ENCODE results near the gene CARD19. TPM values are rescaled to one million over a fixed set of nuclear protein-coding genes. Genes with fewer than 3 reads are reported as not detected.

The CARD19 gene
- total and polyA plus RNA-seq, 7 experiments from 2014 or later = 43.0 to 90.0 (median 59.2) TPM

- CTCF ChIA-PET = interaction anchor here (0.7 to 0.8 kb wide), 3 partner anchors 51 to 59 kb away, joined by 3 to 7 read pairs (median 5); no protein-coding TSS in a partner anchor
- POLR2A ChIA-PET = interaction anchor here (0.9 to 5.8 kb wide), 3 partner anchors 9 to 51 kb away, joined by 3 to 60 read pairs (median 3); no protein-coding TSS in a partner anchor
- intact Hi-C loops (cut with micrococcal nuclease) = no loop called here
- peaks cover 0 to 81% (median 35%) of the 10 kb centered on the region in 3 experiments for H3K36me3 ChIP-seq (ENCODE audit: control insufficient read depth in 2 of 3, insufficient read depth in 3 of 3, low read length in 3 of 3)
- Mint-ChIP-seq H3K27me3 (no peaks in the 10 kb centered on the region), H3K27ac (peak overlapping the region in 5 of 9 donors; percentile 9 to 87 (median 68)), H3K36me3 (peaks cover 11 to 48% (median 28%) of the 10 kb centered on the region in 5 donors), H3K9me3 (no peaks in the 10 kb centered on the region), H3K4me3 (no peak overlapping the region), H3K4me1 (peaks cover 20 to 72% (median 58%) of the 10 kb centered on the region in 7 donors)
- no peak overlapping the region for H3K4me3 ChIP-seq (ENCODE audit: low read length)
- H3K27ac ChIP-seq (ENCODE audit: low read depth, low read length) = no peak overlapping the region
- H3K9me3 ChIP-seq (ENCODE audit: control insufficient read depth in 2 of 3, low read length in 3 of 3) = no peaks in the 10 kb centered on the region
- peaks cover 18 to 31% of the 10 kb centered on the region in 2 donors for H3K4me1 ChIP-seq (ENCODE audit: control insufficient read depth in 2 of 2, insufficient read depth in 2 of 2, low read length in 2 of 2)
- DNase-seq (no peak), ATAC-seq (no peak)
- no peaks in the 10 kb centered on the region for H3K27me3 ChIP-seq (ENCODE audit: control insufficient read depth in 2 of 2, insufficient read depth in 2 of 2, low read length in 2 of 2)
These were observed 16.6 kb upstream of the CARD19 start for GRCh38 chr9:93079371-93079770.

- H3K27me3 ChIP-seq (ENCODE audit: control insufficient read depth in 2 of 2, insufficient read depth in 2 of 2, low read length in 2 of 2) = no peaks in the 10 kb centered on the region
- POLR2A ChIA-PET = interaction anchor here (1.9 to 5.8 kb wide), 4 partner anchors 9 to 15 kb away, joined by 5 to 60 read pairs (median 18); no protein-coding TSS in a partner anchor
- peaks cover 0 to 91% (median 42%) of the 10 kb centered on the region in 3 experiments for H3K36me3 ChIP-seq (ENCODE audit: control insufficient read depth in 2 of 3, insufficient read depth in 3 of 3, low read length in 3 of 3)
- Mint-ChIP-seq H3K36me3 (peaks cover 11 to 51% (median 34%) of the 10 kb centered on the region in 5 donors), H3K4me3 (no peak overlapping the region), H3K4me1 (peaks cover 14 to 62% (median 48%) of the 10 kb centered on the region in 7 donors), H3K27ac (peak overlapping the region in 8 of 9 donors; percentile 2 to 98 (median 64)), H3K27me3 (no peaks in the 10 kb centered on the region), H3K9me3 (peaks cover 0 to 1% (median 0%) of the 10 kb centered on the region in 11 donors)
- no peak overlapping the region for H3K4me3 ChIP-seq (ENCODE audit: low read length)
- CTCF ChIA-PET = interaction anchor here (0.6 to 0.7 kb wide), 4 partner anchors 15 to 129 kb away, joined by 3 to 7 read pairs (median 4); no protein-coding TSS in a partner anchor
- DNase-seq = peak in 1 of 9 donors; percentile 10
- no peak overlapping the region for H3K27ac ChIP-seq (ENCODE audit: low read depth, low read length)
- peaks cover 18 to 31% of the 10 kb centered on the region in 2 donors for H3K4me1 ChIP-seq (ENCODE audit: control insufficient read depth in 2 of 2, insufficient read depth in 2 of 2, low read length in 2 of 2)
- ATAC-seq = no peak
- intact Hi-C loops (cut with micrococcal nuclease) = no loop called here
- H3K9me3 ChIP-seq (ENCODE audit: control insufficient read depth in 2 of 3, low read length in 3 of 3) = no peaks in the 10 kb centered on the region
These were observed 15.6 kb upstream of the CARD19 start for GRCh38 chr9:93080406-93080805.

- intact Hi-C loops (cut with micrococcal nuclease) = no loop called here
- peaks cover 18 to 31% of the 10 kb centered on the region in 2 donors for H3K4me1 ChIP-seq (ENCODE audit: control insufficient read depth in 2 of 2, insufficient read depth in 2 of 2, low read length in 2 of 2)
- ChIA-PET CTCF (interaction anchor here (0.6 to 1.6 kb wide), 4 partner anchors 14 to 124 kb away, joined by 3 to 6 read pairs (median 4); no protein-coding TSS in a partner anchor), POLR2A (interaction anchor here (0.6 to 3.8 kb wide), 9 partner anchors 9 to 129 kb away, joined by 3 to 22 read pairs (median 5); no protein-coding TSS in a partner anchor)
- no peak overlapping the region for H3K27ac ChIP-seq (ENCODE audit: low read depth, low read length)
- H3K27me3 Mint-ChIP-seq = no peaks in the 10 kb centered on the region
- H3K36me3 ChIP-seq (ENCODE audit: control insufficient read depth in 2 of 3, insufficient read depth in 3 of 3, low read length in 3 of 3) = peaks cover 0 to 93% (median 42%) of the 10 kb centered on the region in 3 experiments
- H3K9me3 Mint-ChIP-seq = peaks cover 0 to 5% (median 0%) of the 10 kb centered on the region in 11 donors
- ATAC-seq (no peak), DNase-seq (peak in 1 of 9 donors; percentile 16)
- peaks cover 11 to 57% (median 41%) of the 10 kb centered on the region in 5 donors for H3K36me3 Mint-ChIP-seq
- peak overlapping the region; percentile 19 to 98 (median 64) for H3K27ac Mint-ChIP-seq
- peaks cover 13 to 58% (median 43%) of the 10 kb centered on the region in 7 donors for H3K4me1 Mint-ChIP-seq
- H3K9me3 ChIP-seq (ENCODE audit: control insufficient read depth in 2 of 3, low read length in 3 of 3) = no peaks in the 10 kb centered on the region
- no peaks in the 10 kb centered on the region for H3K27me3 ChIP-seq (ENCODE audit: control insufficient read depth in 2 of 2, insufficient read depth in 2 of 2, low read length in 2 of 2)
- H3K4me3 Mint-ChIP-seq = no peak overlapping the region
- no peak overlapping the region for H3K4me3 ChIP-seq (ENCODE audit: low read length)
These were observed 14.9 kb upstream of the CARD19 start for GRCh38 chr9:93081081-93081529.

DNA sequence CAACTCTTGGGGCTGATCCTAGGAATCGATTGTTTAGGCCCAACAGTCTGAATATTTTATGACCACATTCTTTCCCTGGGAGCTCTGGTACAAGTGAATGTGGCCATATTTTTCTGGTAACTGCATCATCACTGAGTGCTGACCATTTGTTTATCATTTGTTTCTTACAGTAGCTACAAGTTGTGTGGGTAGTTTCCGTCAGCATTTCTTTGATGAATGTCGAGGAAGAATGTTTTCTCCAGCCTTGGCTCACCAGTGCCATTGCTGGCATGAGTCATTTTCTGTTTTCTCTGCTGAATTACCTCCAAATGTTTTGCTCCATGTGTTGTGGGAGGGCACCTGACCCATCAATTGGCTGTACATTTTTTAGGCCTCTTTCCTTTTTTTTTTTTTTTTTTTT is 14.1 kb upstream of the CARD19 start:
- DNase-seq (peak in 1 of 9 donors; percentile 19), ATAC-seq (no peak)
- H3K27ac ChIP-seq (ENCODE audit: low read depth, low read length) = no peak overlapping the region
- peaks cover 0 to 93% (median 40%) of the 10 kb centered on the region in 3 experiments for H3K36me3 ChIP-seq (ENCODE audit: control insufficient read depth in 2 of 3, insufficient read depth in 3 of 3, low read length in 3 of 3)
- H3K27ac Mint-ChIP-seq = peak overlapping the region; percentile 42 to 98 (median 65)
- intact Hi-C loops (cut with micrococcal nuclease) = loop anchor here in 1 of 2 donors (2.0 kb wide), 1 partner anchor 17 kb away; no protein-coding TSS in a partner anchor
- no peaks in the 10 kb centered on the region for H3K27me3 ChIP-seq (ENCODE audit: control insufficient read depth in 2 of 2, insufficient read depth in 2 of 2, low read length in 2 of 2)
- no peak overlapping the region for H3K4me3 Mint-ChIP-seq
- H3K4me1 Mint-ChIP-seq = peaks cover 10 to 56% (median 39%) of the 10 kb centered on the region in 7 donors
- peaks cover 18 to 31% of the 10 kb centered on the region in 2 donors for H3K4me1 ChIP-seq (ENCODE audit: control insufficient read depth in 2 of 2, insufficient read depth in 2 of 2, low read length in 2 of 2)
- H3K4me3 ChIP-seq (ENCODE audit: low read length) = no peak overlapping the region
- ChIA-PET POLR2A (interaction anchor here (0.6 to 3.8 kb wide), 12 partner anchors 10 to 129 kb away, joined by 3 to 22 read pairs (median 5); no protein-coding TSS in a partner anchor), CTCF (interaction anchor here (1.5 to 1.8 kb wide), 3 partner anchors 13 to 56 kb away, joined by 5 to 6 read pairs (median 6); no protein-coding TSS in a partner anchor)
- no peaks in the 10 kb centered on the region for H3K9me3 ChIP-seq (ENCODE audit: control insufficient read depth in 2 of 3, low read length in 3 of 3)
- H3K36me3 Mint-ChIP-seq = peaks cover 14 to 56% (median 44%) of the 10 kb centered on the region in 5 donors
- H3K9me3 Mint-ChIP-seq = peaks cover 0 to 5% (median 0%) of the 10 kb centered on the region in 11 donors
- H3K27me3 Mint-ChIP-seq = no peaks in the 10 kb centered on the region

GRCh38 chr9:93082841-93083411 is 13.1 kb upstream of the CARD19 start:
- Histone ChIP-seq H3K27me3 (ENCODE audit: control insufficient read depth in 2 of 2, insufficient read depth in 2 of 2, low read length in 2 of 2) (no peaks in the 10 kb centered on the region), H3K4me3 (ENCODE audit: low read length) (no peak overlapping the region), H3K36me3 (ENCODE audit: control insufficient read depth in 2 of 3, insufficient read depth in 3 of 3, low read length in 3 of 3) (peaks cover 0 to 91% (median 42%) of the 10 kb centered on the region in 3 experiments), H3K9me3 (ENCODE audit: control insufficient read depth in 2 of 3, low read length in 3 of 3) (no peaks in the 10 kb centered on the region), H3K27ac (ENCODE audit: low read depth, low read length) (peak overlapping the region; percentile 68), H3K4me1 (ENCODE audit: control insufficient read depth in 2 of 2, insufficient read depth in 2 of 2, low read length in 2 of 2) (peaks cover 18 to 25% of the 10 kb centered on the region in 2 donors)
- DNase-seq (peak in 1 of 9 donors; percentile 25), ATAC-seq (peak; percentile 36)
- CTCF ChIA-PET = interaction anchor here (1.8 kb wide), 1 partner anchor 12 kb away, joined by 5 read pairs; no protein-coding TSS in a partner anchor
- peak overlapping the region in 7 of 10 donors; percentile 1 to 65 (median 57) for H3K4me3 Mint-ChIP-seq
- H3K27ac Mint-ChIP-seq = peak overlapping the region; percentile 49 to 98 (median 95)
- H3K4me1 Mint-ChIP-seq = peaks cover 10 to 47% (median 31%) of the 10 kb centered on the region in 7 donors
- intact Hi-C loops (cut with micrococcal nuclease) = loop anchor here (1.0 to 2.0 kb wide), 3 partner anchors 12 to 19 kb away; no protein-coding TSS in a partner anchor
- H3K9me3 Mint-ChIP-seq = peaks cover 0 to 5% (median 0%) of the 10 kb centered on the region in 11 donors
- peaks cover 14 to 51% (median 37%) of the 10 kb centered on the region in 5 donors for H3K36me3 Mint-ChIP-seq
- H3K27me3 Mint-ChIP-seq = no peaks in the 10 kb centered on the region
- POLR2A ChIA-PET = interaction anchor here (0.6 to 3.8 kb wide), 6 partner anchors 9 to 204 kb away, joined by 3 to 22 read pairs (median 4); no protein-coding TSS in a partner anchor

Measured in naive thymus-derived CD4-positive, alpha-beta T cell (primary cell).